Activated T-cell treated with anti-CD3 and anti-CD28 coated beads, Interleukin-2, amount 50 U/mL, for 72 hours (primary cell): ENCODE data around the gene DDR1. TPM values are rescaled to one million over a fixed set of nuclear protein-coding genes. Genes with fewer than 3 reads are reported as not detected.
"Not testable (repeated sequence)": the region's sequence is repeated elsewhere in the genome, so short reads cannot be mapped to it uniquely, and the experiment has no call there.

Experiments used
- ATAC-seq, 2 donors: fragments of 150-1000 bp; cut with Tn5 transposase; replicated peaks in 1 of 2; 2 replicates each; pipeline ENCODE4 v1.10.0; 2021; ENCODE audit warnings: moderate library complexity in 2 of 2, mild to moderate bottlenecking in 1 of 2
- DNase-seq, 2 donors: peaks; one replicate each; pipeline ENCODE4 v3.0.0; 2021 to 2022; ENCODE audit warnings: mixed read lengths in 1 of 2
- H3K27ac Mint-ChIP-seq: one replicate; pipeline ENCODE4 v1.8.0; 2022; ENCODE audit warnings: mild to moderate bottlenecking, moderate library complexity, mixed read lengths
- H3K27me3 Mint-ChIP-seq: one replicate; pipeline ENCODE4 v1.8.0; 2022; ENCODE audit warnings: low read depth, mixed read lengths
- H3K36me3 Mint-ChIP-seq, 2 donors: one replicate each; pipeline ENCODE4 v1.8.0; 2022; ENCODE audit warnings: mixed read lengths in 2 of 2, mild to moderate bottlenecking in 1 of 2; ENCODE audit not compliant: insufficient read depth in 2 of 2
- H3K4me1 Mint-ChIP-seq: one replicate; pipeline ENCODE4 v1.8.0; 2022; ENCODE audit warnings: low read depth, mixed read lengths
- H3K4me3 Mint-ChIP-seq, 2 donors: one replicate each; pipeline ENCODE4 v1.8.0; 2022; ENCODE audit warnings: mild to moderate bottlenecking in 2 of 2, mixed read lengths in 2 of 2, moderate library complexity in 2 of 2
- H3K9me3 Mint-ChIP-seq, 2 donors: one replicate each; pipeline ENCODE4 v1.8.0; 2022; ENCODE audit warnings: mixed read lengths in 2 of 2
- total RNA-seq, 2 donors: library from RNA; stranded (reverse); gene quantifications; one replicate each; pipeline ENCODE4 v1.2.3, GENCODE V29; 2022

Gene DDR1
- total RNA-seq, 2 donors from 2014 or later, result 9.4 to 11.6 TPM

DNA sequence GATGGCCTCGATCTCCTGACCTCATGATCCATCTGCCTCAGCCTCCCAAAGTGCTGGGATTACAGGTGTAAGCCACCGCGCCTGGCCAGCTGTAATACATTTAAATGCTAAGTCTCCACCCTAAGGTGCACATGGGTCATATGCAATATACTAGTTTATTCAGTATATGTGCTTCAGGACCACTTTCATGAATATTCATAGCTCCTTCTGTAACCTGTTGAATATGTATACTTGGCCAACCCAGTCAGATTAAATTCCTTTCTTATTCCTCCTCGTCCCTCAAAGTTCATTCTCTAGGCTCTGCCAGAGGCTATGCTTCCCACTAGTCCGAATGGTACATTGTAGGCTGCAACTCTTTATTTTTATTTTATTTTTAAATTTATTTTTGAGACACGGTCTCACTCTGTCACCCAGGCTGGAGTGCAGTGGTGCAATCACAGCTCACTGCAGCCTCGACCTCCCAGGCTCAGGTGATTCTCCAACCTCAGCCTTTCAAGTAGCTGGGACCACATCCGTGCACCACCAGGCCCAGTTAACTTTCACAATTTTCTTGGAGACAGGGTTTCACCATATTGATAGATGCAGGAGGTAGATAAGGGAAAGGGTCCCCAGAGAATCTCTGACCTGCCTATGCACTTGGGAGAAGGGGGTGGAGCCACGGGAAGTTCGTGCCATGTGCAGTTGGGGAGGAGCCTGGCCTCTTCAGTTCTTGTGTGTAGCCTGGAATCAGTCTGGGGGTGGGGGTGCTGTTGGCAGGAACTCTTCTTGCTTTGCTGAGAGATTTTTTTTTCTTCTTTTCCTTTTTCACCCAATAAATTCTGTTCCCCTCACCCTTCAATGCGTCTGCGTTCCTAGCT, 41.3 kb upstream of the DDR1 start:
- Mint-ChIP-seq H3K9me3 (no peaks in the 10 kb centered on the region), H3K27ac (peak overlapping the region; percentile 2)
- no peak for DNase-seq

GRCh38 chr6:30843611-30843998, 40.7 kb upstream of the DDR1 start:
- Mint-ChIP-seq H3K36me3 (no peaks in the 10 kb centered on the region), H3K4me1 (peaks cover 23% of the 10 kb centered on the region), H3K9me3 (no peaks in the 10 kb centered on the region), H3K27ac (peak overlapping the region; percentile 2), H3K4me3 (peak overlapping the region; percentile 36 to 69), H3K27me3 (no peaks in the 10 kb centered on the region)
- no peak for ATAC-seq
- no peak for DNase-seq

More for the DNA sequence above, 41.3 kb upstream of the DDR1 start:
- Mint-ChIP-seq H3K4me3 (peak overlapping the region; percentile 36 to 69), H3K4me1 (peaks cover 23% of the 10 kb centered on the region), H3K36me3 (no peaks in the 10 kb centered on the region), H3K27me3 (no peaks in the 10 kb centered on the region)
- peak in 1 of 2 donors; percentile 62 for ATAC-seq

DNA sequence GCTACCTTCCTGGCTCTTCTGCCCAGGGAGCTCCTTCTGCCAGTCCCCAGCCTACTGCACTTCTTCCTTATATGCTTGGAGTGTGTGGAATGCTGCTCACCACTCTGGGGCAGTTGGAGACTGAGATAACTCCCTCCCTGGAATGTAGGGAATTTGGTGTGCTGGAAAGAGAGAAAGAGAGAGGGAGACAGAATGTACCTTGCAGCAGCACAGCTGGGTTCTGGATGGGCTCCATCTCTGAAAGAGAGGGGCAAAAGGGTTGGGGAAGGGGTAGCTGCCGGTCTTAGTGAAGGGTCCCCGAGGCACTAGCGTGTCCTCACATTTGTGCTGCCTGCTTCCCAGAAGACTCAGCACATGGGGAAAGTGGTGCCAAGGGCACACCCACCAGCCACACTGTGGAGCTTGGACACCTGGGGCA, 40.2 kb upstream of the DDR1 start:
- ATAC-seq (no peak), DNase-seq (no peak)
- Mint-ChIP-seq H3K4me3 (no peak overlapping the region), H3K27ac (no peak overlapping the region), H3K27me3 (no peaks in the 10 kb centered on the region), H3K4me1 (peaks cover 23% of the 10 kb centered on the region), H3K9me3 (no peaks in the 10 kb centered on the region), H3K36me3 (no peaks in the 10 kb centered on the region)

DNA sequence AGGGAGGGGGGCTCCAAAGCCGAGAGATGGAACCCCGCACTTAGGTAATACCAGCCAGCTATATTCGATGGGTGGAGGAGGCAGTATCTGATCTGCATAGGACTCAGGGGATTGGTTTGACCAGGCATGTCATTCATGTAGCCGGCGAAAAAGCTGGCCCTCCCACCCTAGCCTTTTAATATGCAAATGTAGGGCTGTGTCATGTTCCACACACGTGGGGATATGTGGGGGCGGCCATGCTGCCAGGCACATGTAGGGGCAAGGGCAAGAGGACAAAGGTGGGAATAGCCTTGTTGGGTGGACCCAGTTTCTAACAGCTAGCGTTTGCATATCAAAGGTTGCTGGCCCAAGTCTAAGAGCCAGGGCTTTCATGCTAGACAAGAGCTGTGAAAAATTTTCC, 39.1 kb upstream of the DDR1 start:
- no peak for ATAC-seq
- peaks cover 0 to 2% of the 10 kb centered on the region in 2 donors for H3K36me3 Mint-ChIP-seq
- no peak for DNase-seq
- H3K9me3 Mint-ChIP-seq, result no peaks in the 10 kb centered on the region
- no peaks in the 10 kb centered on the region for H3K27me3 Mint-ChIP-seq
- H3K27ac Mint-ChIP-seq, result no peak overlapping the region
- peaks cover 23% of the 10 kb centered on the region for H3K4me1 Mint-ChIP-seq
- no peak overlapping the region for H3K4me3 Mint-ChIP-seq

DNA sequence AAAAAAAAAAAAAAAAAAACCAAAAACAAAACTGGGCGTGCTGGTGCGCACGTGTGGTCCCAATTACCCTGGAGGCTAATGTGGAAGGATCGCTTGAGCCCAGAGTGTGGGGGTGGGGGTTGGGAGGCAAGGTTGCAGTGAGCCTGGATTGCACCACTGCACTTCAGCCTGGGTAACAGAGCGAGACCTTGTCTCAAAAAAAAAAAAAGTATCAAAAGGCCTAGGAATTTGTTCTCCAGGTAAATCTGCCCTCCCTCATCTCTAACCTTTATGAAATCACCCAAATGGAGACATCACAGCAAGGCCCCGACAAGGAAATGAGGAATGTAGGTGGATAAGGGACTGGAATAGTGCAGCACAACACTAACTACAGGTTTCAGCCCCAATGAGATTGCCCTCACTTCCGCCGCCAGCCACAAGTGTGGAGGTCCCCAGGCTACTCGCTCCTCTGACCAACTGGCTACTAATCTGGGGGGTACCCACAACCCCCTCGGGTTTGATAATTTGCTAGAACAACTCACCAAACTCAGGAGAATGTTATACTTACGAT, 36.8 kb upstream of the DDR1 start:
- peaks cover 7 to 10% of the 10 kb centered on the region in 2 donors for H3K9me3 Mint-ChIP-seq
- no peaks in the 10 kb centered on the region for H3K27me3 Mint-ChIP-seq
- ATAC-seq (no peak), DNase-seq (no peak)
- peaks cover 23% of the 10 kb centered on the region for H3K4me1 Mint-ChIP-seq
- peaks cover 8 to 15% of the 10 kb centered on the region in 2 donors for H3K36me3 Mint-ChIP-seq
- H3K4me3 Mint-ChIP-seq, result no peak overlapping the region
- H3K27ac Mint-ChIP-seq, result no peak overlapping the region

DNA sequence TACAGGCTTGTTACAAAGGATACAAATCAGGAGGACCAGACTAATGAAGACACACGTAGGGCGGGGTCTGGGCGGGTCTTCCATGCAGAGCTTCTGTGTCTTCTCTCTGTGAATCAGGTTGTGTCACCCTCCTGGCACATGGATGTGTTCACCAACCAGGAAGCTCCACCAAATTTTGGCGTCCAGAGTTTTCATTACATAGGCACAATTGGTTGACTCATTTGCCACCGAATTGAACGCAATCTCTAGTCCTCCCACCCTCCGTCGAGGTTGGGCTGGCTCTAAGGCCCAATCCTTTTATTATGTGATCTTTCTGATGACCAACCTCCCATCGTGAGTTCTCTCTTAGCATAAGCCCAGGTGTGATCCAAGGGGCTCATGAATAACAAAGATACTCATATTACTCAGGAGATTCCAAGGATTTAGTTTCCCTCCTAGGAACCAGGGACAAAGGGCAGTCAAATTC, 36.3 kb upstream of the DDR1 start:
- peaks cover 19% of the 10 kb centered on the region for H3K4me1 Mint-ChIP-seq
- peaks cover 7 to 10% of the 10 kb centered on the region in 2 donors for H3K9me3 Mint-ChIP-seq
- no peak overlapping the region for H3K27ac Mint-ChIP-seq
- ATAC-seq, result no peak
- H3K4me3 Mint-ChIP-seq, result no peak overlapping the region
- peaks cover 8 to 15% of the 10 kb centered on the region in 2 donors for H3K36me3 Mint-ChIP-seq
- no peak for DNase-seq
- no peaks in the 10 kb centered on the region for H3K27me3 Mint-ChIP-seq

- ATAC-seq (no peak), DNase-seq (no peak)
- no peak overlapping the region for H3K4me3 Mint-ChIP-seq
- peaks cover 8 to 10% of the 10 kb centered on the region in 2 donors for H3K9me3 Mint-ChIP-seq
- H3K27me3 Mint-ChIP-seq, result no peaks in the 10 kb centered on the region
- peaks cover 5% of the 10 kb centered on the region for H3K4me1 Mint-ChIP-seq
- peaks cover 9 to 17% of the 10 kb centered on the region in 2 donors for H3K36me3 Mint-ChIP-seq
- no peak overlapping the region for H3K27ac Mint-ChIP-seq
These were observed 34.2 kb upstream of the DDR1 start for GRCh38 chr6:30849903-30850651.

- ATAC-seq, H3K27ac Mint-ChIP-seq, H3K4me1 Mint-ChIP-seq, H3K4me3 Mint-ChIP-seq, DNase-seq, H3K27me3 Mint-ChIP-seq: not testable (repeated sequence)
- Mint-ChIP-seq H3K36me3 (peaks cover 9 to 17% of the 10 kb centered on the region in 2 donors), H3K9me3 (peaks cover 8 to 10% of the 10 kb centered on the region in 2 donors)
These were observed 31.9 kb upstream of the DDR1 start for GRCh38 chr6:30852459-30852858.

DNA sequence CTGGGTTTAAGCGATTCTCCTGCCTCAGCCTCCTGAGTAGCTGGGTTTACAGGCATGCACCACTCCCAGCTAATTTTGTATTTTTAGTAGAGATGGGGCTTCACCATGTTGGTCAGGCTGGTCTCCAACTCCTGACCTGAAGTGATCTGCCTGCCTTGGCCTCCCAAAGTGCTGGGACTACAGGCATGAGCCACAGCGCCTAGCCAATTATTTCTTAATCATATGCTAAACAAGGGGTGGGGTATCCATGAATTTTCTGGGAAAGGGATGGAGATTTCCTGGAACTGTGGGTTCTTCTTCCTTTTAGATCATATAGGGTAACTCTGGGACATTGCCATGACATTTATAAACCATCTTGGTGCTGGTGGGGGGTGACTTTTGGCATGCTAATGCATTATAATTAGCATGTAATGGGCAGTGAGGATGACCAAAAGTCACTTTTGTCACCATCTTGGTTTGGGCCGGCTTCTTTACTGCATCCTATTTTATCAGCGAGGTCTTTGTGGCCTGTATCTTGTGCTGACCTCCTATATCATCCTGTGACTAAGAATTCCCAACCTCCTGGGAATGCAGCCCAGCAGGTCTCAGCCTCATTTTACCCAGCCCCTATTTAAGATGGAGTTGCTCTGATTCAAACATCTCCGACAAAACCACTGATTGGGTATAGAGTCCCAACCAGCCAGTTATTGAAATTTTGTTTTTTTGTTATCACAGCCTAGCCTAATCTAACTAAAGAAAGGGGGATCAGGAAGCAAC, 29.9 kb upstream of the DDR1 start:
- no peak for ATAC-seq
- H3K27me3 Mint-ChIP-seq, result no peaks in the 10 kb centered on the region
- no peak overlapping the region for H3K27ac Mint-ChIP-seq
- no peaks in the 10 kb centered on the region for H3K4me1 Mint-ChIP-seq
- peaks cover 11 to 23% of the 10 kb centered on the region in 2 donors for H3K36me3 Mint-ChIP-seq
- no peak for DNase-seq
- no peak overlapping the region for H3K4me3 Mint-ChIP-seq
- peaks cover 8 to 14% of the 10 kb centered on the region in 2 donors for H3K9me3 Mint-ChIP-seq

GRCh38 chr6:30855429-30856075, 28.8 kb upstream of the DDR1 start:
- Mint-ChIP-seq H3K9me3 (peaks cover 6 to 12% of the 10 kb centered on the region in 2 donors), H3K36me3 (peaks cover 13 to 25% of the 10 kb centered on the region in 2 donors), H3K4me3 (no peak overlapping the region), H3K27ac (no peak overlapping the region), H3K27me3 (no peaks in the 10 kb centered on the region), H3K4me1 (no peaks in the 10 kb centered on the region)
- ATAC-seq (no peak), DNase-seq (no peak)

- Mint-ChIP-seq H3K27me3 (no peaks in the 10 kb centered on the region), H3K4me1 (peaks cover 14% of the 10 kb centered on the region), H3K4me3 (no peak overlapping the region), H3K36me3 (peaks cover 12 to 26% of the 10 kb centered on the region in 2 donors), H3K27ac (no peak overlapping the region), H3K9me3 (peaks cover 7 to 10% of the 10 kb centered on the region in 2 donors)
- DNase-seq (no peak), ATAC-seq (no peak)
These were observed 27.2 kb upstream of the DDR1 start for GRCh38 chr6:30857112-30857511.

DNA sequence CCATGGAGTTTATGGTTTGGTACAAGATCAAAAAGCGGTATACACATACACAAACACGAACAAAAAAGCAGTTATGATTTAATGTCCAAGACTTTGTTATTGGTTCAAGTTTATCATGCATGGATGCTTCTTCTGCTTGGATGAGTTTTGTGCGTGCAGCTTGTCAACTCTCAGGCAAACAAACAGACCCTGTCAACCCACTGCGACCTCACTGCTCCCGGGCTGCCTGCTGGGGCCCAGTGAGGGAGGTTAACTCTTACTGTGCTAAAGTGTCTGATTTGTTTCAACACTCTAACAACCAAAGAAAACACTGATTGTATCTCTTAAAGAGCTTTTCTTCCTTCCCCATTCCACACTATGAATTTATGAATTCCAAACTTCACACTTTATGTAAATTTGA, 26.8 kb upstream of the DDR1 start:
- Mint-ChIP-seq H3K4me1 (peaks cover 16% of the 10 kb centered on the region), H3K27me3 (no peaks in the 10 kb centered on the region), H3K4me3 (no peak overlapping the region), H3K36me3 (peaks cover 10 to 24% of the 10 kb centered on the region in 2 donors), H3K27ac (no peak overlapping the region), H3K9me3 (peaks cover 7 to 8% of the 10 kb centered on the region in 2 donors)
- no peak for DNase-seq
- no peak for ATAC-seq
